B cell (primary cell): Measurements from ENCODE around the gene TPRG1L. TPM values are rescaled to one million over a fixed set of nuclear protein-coding genes. Genes with fewer than 3 reads are reported as not detected.

ENCODE experiments used
- ATAC-seq: fragments of 200-7000 bp; cut with Tn5 transposase; one replicate; pipeline ENCODE4 v1.10.0; 2021; ENCODE audit warnings: low read depth, mild to moderate bottlenecking, moderate number of reproducible peaks, moderate library complexity
- CTCF ChIA-PET: fragments of 350-600 bp; sonication (Branson Sonifier 250); formaldehyde crosslinking; loops from one replicate; lab custom pipeline; 2021; ENCODE audit warnings: antibody characterized with exemption, inconsistent platforms; lab: Charles Lee
- POLR2A ChIA-PET: fragments of 350-600 bp; sonication (Branson Sonifier 250); formaldehyde crosslinking; loops from one replicate; lab custom pipeline; 2021; ENCODE audit warnings: antibody characterized with exemption; lab: Charles Lee
- DNase-seq: peaks from one replicate; pipeline ENCODE4 v3.0.0; 2013
- H2AFZ ChIP-seq: 2 replicates; pipeline ENCODE4 v1.6.1; 2012; ENCODE audit warnings: mild to moderate bottlenecking, low read depth, low read length; ENCODE audit not compliant: insufficient read depth, poor library complexity, severe bottlenecking
- H3K27ac ChIP-seq, 2 donors: 1 replicate in 1 of 2; 2 replicates in 1 of 2; pipeline ENCODE4 v1.5.1; 2012 to 2013; ENCODE audit warnings: low read length in 2 of 2, mild to moderate bottlenecking in 2 of 2, moderate library complexity in 1 of 2
- H3K27me3 ChIP-seq, 4 experiments: fragments of 200-600 bp in 1 of 4; sonication (generic) in 1 of 4; replicated peaks in 1 of 4; 1 replicate in 2 of 4; 2 replicates in 2 of 4; pipeline versions ENCODE4 v1.6.1 to v1.7.0; 2013 to 2016; ENCODE audit warnings: low read length in 3 of 4, mild to moderate bottlenecking in 2 of 4, mixed read lengths in 1 of 4, moderate library complexity in 1 of 4; ENCODE audit not compliant: insufficient read depth in 4 of 4, control insufficient read depth in 3 of 4; ENCODE audit errors: control extremely low read depth in 1 of 4
- H3K36me3 ChIP-seq, 2 experiments: replicated peaks in 1 of 2; 1 replicate in 1 of 2; 2 replicates in 1 of 2; pipeline versions ENCODE4 v1.6.1 to v1.7.1; 2013; ENCODE audit warnings: low read length in 1 of 2; ENCODE audit not compliant: insufficient read depth in 2 of 2, control insufficient read depth in 1 of 2; ENCODE audit errors: control extremely low read depth in 1 of 2, extremely low read depth in 1 of 2
- H3K4me1 ChIP-seq, 2 donors: fragments of 200-600 bp in 1 of 2; sonication (generic) in 1 of 2; 1 replicate in 1 of 2; 2 replicates in 1 of 2; pipeline versions ENCODE4 v1.5.1 to v1.6.1; 2013 to 2017; ENCODE audit warnings: low read length in 2 of 2; ENCODE audit not compliant: control insufficient read depth in 2 of 2, insufficient read depth in 2 of 2
- H3K4me2 ChIP-seq: replicated peaks from 2 replicates; pipeline ENCODE3; 2012; ENCODE audit warnings: mild to moderate bottlenecking, low read depth, low read length; ENCODE audit not compliant: poor library complexity, severe bottlenecking
- H3K4me3 ChIP-seq, 5 experiments: fragments of 200-600 bp in 1 of 5; sonication (generic) in 1 of 5; 1 replicate in 3 of 5; 2 replicates in 2 of 5; pipeline versions ENCODE4 v1.5.1 to v1.7.0; 2011 to 2016; ENCODE audit warnings: low read length in 4 of 5, mild to moderate bottlenecking in 4 of 5, low read depth in 2 of 5, control low read depth in 1 of 5, moderate library complexity in 1 of 5; ENCODE audit not compliant: insufficient read depth in 1 of 5; ENCODE audit errors: control extremely low read depth in 1 of 5, extremely low read depth in 1 of 5
- H3K79me2 ChIP-seq: fragments of 200-600 bp; sonication (generic); one replicate; pipeline ENCODE4 v1.6.0; 2016; ENCODE audit warnings: low read length; ENCODE audit not compliant: control insufficient read depth, insufficient read depth
- H3K9ac ChIP-seq: fragments of 200-600 bp; sonication (generic); 2 replicates; pipeline ENCODE4 v1.6.1; 2017; ENCODE audit warnings: mild to moderate bottlenecking, low read length, moderate library complexity
- H3K9me3 ChIP-seq, 3 donors: one replicate each; pipeline versions ENCODE4 v1.6.1 to v1.7.1; 2013; ENCODE audit warnings: low read length in 2 of 3; ENCODE audit not compliant: control insufficient read depth in 2 of 3, insufficient read depth in 1 of 3; ENCODE audit errors: control extremely low read depth in 1 of 3
- H4K20me1 ChIP-seq: 2 replicates; pipeline ENCODE4 v1.6.0; 2012; ENCODE audit warnings: mild to moderate bottlenecking, low read length; ENCODE audit not compliant: insufficient read depth, control insufficient read depth, poor library complexity, severe bottlenecking
- H3K27ac Mint-ChIP-seq: one replicate; pipeline ENCODE4 v1.8.0; 2021; ENCODE audit warnings: mixed read lengths
- H3K27me3 Mint-ChIP-seq: one replicate; pipeline ENCODE4 v1.8.0; 2021; ENCODE audit warnings: mixed read lengths
- H3K4me1 Mint-ChIP-seq: one replicate; pipeline ENCODE4 v1.8.0; 2021; ENCODE audit warnings: mixed read lengths
- H3K4me3 Mint-ChIP-seq: one replicate; pipeline ENCODE4 v1.8.0; 2021; ENCODE audit warnings: mixed read lengths
- H3K9me3 Mint-ChIP-seq: one replicate; pipeline ENCODE4 v1.8.0; 2022; ENCODE audit warnings: mixed read lengths; ENCODE audit not compliant: insufficient read depth
- CTCF ChIP-seq: fragments of 200-600 bp; IDR thresholded peaks from one replicate; pipeline ENCODE4 v1.8.0; 2022; ENCODE audit warnings: antibody characterized with exemption, mild to moderate bottlenecking
- EZH2 ChIP-seq: IDR thresholded peaks from 2 replicates; pipeline ENCODE4 v1.6.1; 2012; ENCODE audit warnings: borderline replicate concordance, low read depth, mild to moderate bottlenecking, moderate library complexity, low read length; ENCODE audit not compliant: insufficient read depth, poor library complexity, severe bottlenecking
- WGBS: methylation state at CpG from one replicate; pipeline ENCODE4 v1.1.5; 2013; ENCODE audit warnings: missing lambda C conversion rate; ENCODE audit not compliant: insufficient coverage; 5-methylcytosine and 5-hydroxymethylcytosine counted together
- intact Hi-C: fragments of 100-400 bp; cut with micrococcal nuclease; formaldehyde crosslinking; loops from one replicate; pipeline ENCODE4 v1.10.0; 2022
- polyA plus RNA-seq: library from polyadenylated mRNA; depleted of rRNA; stranded (reverse); fragments of >200 nt; gene quantifications from 2 replicates; pipeline ENCODE4 v1.2.3, GENCODE V29; 2012
- total RNA-seq, 2 donors: library from RNA; stranded (reverse); fragments of 120-200 nt in 1 of 2; gene quantifications; 1 replicate in 1 of 2; 2 replicates in 1 of 2; pipeline versions ENCODE4 v1.2.3 to v1.2.4, GENCODE V29; 2013 to 2022

Gene TPRG1L
- total and polyA plus RNA-seq, 2 donors (not counting 1 experiment from before 2014, with no cell fraction given) = 19.5 to 48.6 TPM

- peaks cover 14% of the 10 kb centered on the region for H3K4me1 Mint-ChIP-seq
- H3K79me2 ChIP-seq = no peaks in the 10 kb centered on the region
- no peak overlapping the region for H2AFZ ChIP-seq
- no peak overlapping the region for H3K9ac ChIP-seq
- H3K27ac ChIP-seq = no peak overlapping the region
- DNase-seq (no peak), ATAC-seq (no peak)
- no peaks in the 10 kb centered on the region for H3K27me3 ChIP-seq
- no peak overlapping the region for H3K4me2 ChIP-seq
- H3K36me3 ChIP-seq = peaks cover 0 to 62% of the 10 kb centered on the region in 2 experiments
- H3K27ac Mint-ChIP-seq = no peak overlapping the region
- peaks cover 6 to 11% of the 10 kb centered on the region in 2 donors for H3K4me1 ChIP-seq
- H3K4me3 ChIP-seq = no peak overlapping the region
- intact Hi-C loops = loop anchor here (10.0 kb wide), 3 partner anchors 225 to 1215 kb away; partner anchors contain the start of genes CEP104, DFFB and PEX10
- CTCF ChIA-PET = interaction anchor here (1.1 to 3.8 kb wide), 4 partner anchors 9 to 176 kb away, joined by 4 to 37 read pairs (median 5); no protein-coding TSS in a partner anchor
- WGBS = 91% methylated on average over 15 of the region's 16 CpGs
- H3K9me3 Mint-ChIP-seq = no peaks in the 10 kb centered on the region
- no peak overlapping the region for H3K4me3 Mint-ChIP-seq
- TF ChIP-seq CTCF (no peak), EZH2 (no peak)
- POLR2A ChIA-PET = interaction anchor here (0.6 kb wide), 1 partner anchor 1214 kb away, joined by 5 read pairs; no protein-coding TSS in a partner anchor
- H3K9me3 ChIP-seq = no peaks in the 10 kb centered on the region
- H4K20me1 ChIP-seq = peaks cover 5% of the 10 kb centered on the region
- no peaks in the 10 kb centered on the region for H3K27me3 Mint-ChIP-seq
Measured at GRCh38 chr1:3629561-3630160, 4.8 kb downstream of the TPRG1L start.

- WGBS = 57% methylated on average over 9 of the region's 11 CpGs
- H4K20me1 ChIP-seq = peaks cover 5% of the 10 kb centered on the region
- Mint-ChIP-seq H3K4me3 (no peak overlapping the region), H3K27ac (no peak overlapping the region), H3K27me3 (no peaks in the 10 kb centered on the region), H3K4me1 (peaks cover 14% of the 10 kb centered on the region), H3K9me3 (no peaks in the 10 kb centered on the region)
- no peak overlapping the region for H2AFZ ChIP-seq
- H3K9me3 ChIP-seq = no peaks in the 10 kb centered on the region
- TF ChIP-seq CTCF (no peak), EZH2 (no peak)
- H3K79me2 ChIP-seq = no peaks in the 10 kb centered on the region
- H3K4me2 ChIP-seq = no peak overlapping the region
- ChIA-PET POLR2A (no interaction called here), CTCF (interaction anchor here (1.1 to 3.8 kb wide), 4 partner anchors 10 to 177 kb away, joined by 4 to 37 read pairs (median 5); no protein-coding TSS in a partner anchor)
- DNase-seq = no peak
- peaks cover 0 to 67% of the 10 kb centered on the region in 2 experiments for H3K36me3 ChIP-seq
- intact Hi-C loops = no loop called here
- H3K4me3 ChIP-seq = no peak overlapping the region
- H3K4me1 ChIP-seq = peaks cover 6 to 11% of the 10 kb centered on the region in 2 donors
- ATAC-seq = no peak
- no peak overlapping the region for H3K9ac ChIP-seq
- H3K27me3 ChIP-seq = no peaks in the 10 kb centered on the region
- no peak overlapping the region for H3K27ac ChIP-seq
Measured at GRCh38 chr1:3630161-3630611, 5.4 kb downstream of the TPRG1L start.
